ENCODE results near the gene RGS3.

DNA sequence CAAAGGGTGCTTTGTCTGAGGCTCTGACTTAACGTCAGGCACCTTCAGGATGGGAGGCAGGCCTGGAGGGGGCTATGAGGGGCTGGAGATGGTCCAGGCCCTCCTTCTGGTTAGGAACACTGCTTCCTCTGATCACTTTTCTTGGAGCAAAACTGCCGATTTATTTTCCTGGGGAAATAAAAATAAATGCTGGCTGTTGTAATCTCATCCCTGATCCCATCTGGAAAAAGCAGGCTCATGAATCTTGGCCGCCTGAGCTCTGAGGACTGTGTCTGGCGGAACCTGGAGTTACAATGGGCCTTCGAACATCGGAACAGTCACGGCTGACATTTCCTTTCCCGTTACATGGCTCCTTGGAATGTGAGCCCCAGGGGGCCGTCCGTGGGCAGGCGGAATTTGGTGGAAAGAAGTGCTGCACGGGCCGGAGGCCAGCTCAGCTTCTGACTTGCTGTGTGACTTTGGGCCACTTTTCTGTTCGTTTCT, 157.8 kb downstream of the RGS3 start:
- TF ChIP-seq RUNX3 (IDR thresholded peaks at IDR 0.05; ENCODE audit: low read length) (no peak), SRF (IDR thresholded peaks at IDR 0.05; ENCODE audit: low read depth in 2 of 2, low read length in 2 of 2) (no peak)
- TF ChIP-seq, protein P1, sequence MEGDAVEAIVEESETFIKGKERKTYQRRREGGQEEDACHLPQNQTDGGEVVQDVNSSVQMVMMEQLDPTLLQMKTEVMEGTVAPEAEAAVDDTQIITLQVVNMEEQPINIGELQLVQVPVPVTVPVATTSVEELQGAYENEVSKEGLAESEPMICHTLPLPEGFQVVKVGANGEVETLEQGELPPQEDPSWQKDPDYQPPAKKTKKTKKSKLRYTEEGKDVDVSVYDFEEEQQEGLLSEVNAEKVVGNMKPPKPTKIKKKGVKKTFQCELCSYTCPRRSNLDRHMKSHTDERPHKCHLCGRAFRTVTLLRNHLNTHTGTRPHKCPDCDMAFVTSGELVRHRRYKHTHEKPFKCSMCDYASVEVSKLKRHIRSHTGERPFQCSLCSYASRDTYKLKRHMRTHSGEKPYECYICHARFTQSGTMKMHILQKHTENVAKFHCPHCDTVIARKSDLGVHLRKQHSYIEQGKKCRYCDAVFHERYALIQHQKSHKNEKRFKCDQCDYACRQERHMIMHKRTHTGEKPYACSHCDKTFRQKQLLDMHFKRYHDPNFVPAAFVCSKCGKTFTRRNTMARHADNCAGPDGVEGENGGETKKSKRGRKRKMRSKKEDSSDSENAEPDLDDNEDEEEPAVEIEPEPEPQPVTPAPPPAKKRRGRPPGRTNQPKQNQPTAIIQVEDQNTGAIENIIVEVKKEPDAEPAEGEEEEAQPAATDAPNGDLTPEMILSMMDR (IDR thresholded peaks at IDR 0.05 in 2 of 3, conservative IDR thresholded peaks at IDR 0.05 in 1 of 3; ENCODE audit: control insufficient read depth in 2 of 3, extremely low read depth in 1 of 3, insufficient read depth in 1 of 3, low read depth in 3 of 3, low read length in 3 of 3), result no peak

Measured in GM12878 (cell line).